HepG2 (cell line): ENCODE measurements around the gene NME2. TPM values are rescaled to one million over a fixed set of nuclear protein-coding genes. Genes with fewer than 3 reads are reported as not detected.

Experiments used
- AGO2 ChIP-seq: fragments of 200-400 bp; formaldehyde crosslinking; optimal IDR thresholded peaks from 2 replicates; pipeline ENCODE3; 2017; ENCODE audit warnings: mild to moderate bottlenecking, low read depth, low read length, moderate library complexity
- BCL6 ChIP-seq: IDR thresholded peaks from 2 replicates; pipeline ENCODE4 v1.6.1; 2016; ENCODE audit warnings: missing genetic modification reagents, missing compliant biosample characterization
- RELA ChIP-seq: sonication (generic); formaldehyde crosslinking; IDR thresholded peaks from 2 replicates; pipeline ENCODE4 v1.4.0; 2020; ENCODE audit warnings: missing genetic modification reagents
- SP5 ChIP-seq: IDR thresholded peaks from 2 replicates; pipeline ENCODE4 v1.6.1; 2016; ENCODE audit warnings: low read depth, borderline replicate concordance
- TBP ChIP-seq: sonication (generic); formaldehyde crosslinking; IDR thresholded peaks from 2 replicates; pipeline ENCODE4 v1.5.0; 2020; ENCODE audit warnings: missing genetic modification reagents
- TCF12 ChIP-seq, 2 experiments: fragments of 450-650 bp in 1 of 2; sonication (generic) in 1 of 2; formaldehyde crosslinking in 1 of 2; IDR thresholded peaks; 2 replicates each; pipeline versions ENCODE4 v1.6.1 to v1.8.0; 2017 to 2022; ENCODE audit warnings: antibody characterized with exemption in 1 of 2, mild to moderate bottlenecking in 1 of 2, missing genetic modification reagents in 1 of 2, moderate library complexity in 1 of 2
- polyA plus RNA-seq, 8 experiments: library from polyadenylated mRNA; depleted of rRNA in 3 of 8; stranded (reverse) in 7 of 8; unstranded in 1 of 8; fragments of >200 nt; fragmentation: Illumina TruSeq in 4 of 8; extraction: Trizol in 4 of 8; gene quantifications; 2 replicates each; pipeline versions ENCODE4 v1.2.1 to v1.2.3, GENCODE V29; 2011 to 2016; ENCODE audit warnings: low read depth in 4 of 8, missing spikeins in 1 of 8, mixed read lengths in 1 of 8; ENCODE audit not compliant: insufficient read depth in 1 of 8
- total RNA-seq, 5 experiments: library from RNA; depleted of rRNA; stranded (reverse); fragments of >200 nt; fragmentation: Illumina TruSeq; extraction: Trizol; gene quantifications; 2 replicates each; pipeline ENCODE4 v1.2.3, GENCODE V29; 2016; ENCODE audit warnings: low read depth in 1 of 5
- TF ChIP-seq, protein P1 (sequence below): sonication (generic); formaldehyde crosslinking; IDR thresholded peaks from 2 replicates; pipeline ENCODE4 v1.4.0; 2020; ENCODE audit warnings: missing genetic modification reagents
- TF ChIP-seq, protein P2 (sequence below): sonication (generic); formaldehyde crosslinking; IDR thresholded peaks from 2 replicates; pipeline ENCODE4 v1.5.0; 2020; ENCODE audit warnings: missing genetic modification reagents
- TF ChIP-seq, protein P3 (sequence below): sonication (generic); formaldehyde crosslinking; IDR thresholded peaks from 2 replicates; pipeline ENCODE4 v1.5.0; 2020; ENCODE audit warnings: mild to moderate bottlenecking, missing genetic modification reagents
- TF ChIP-seq, protein P4 (sequence below): IDR thresholded peaks from 2 replicates; pipeline ENCODE4 v1.4.0; 2020; ENCODE audit warnings: mild to moderate bottlenecking, missing genetic modification reagents
- TF ChIP-seq, protein P5 (sequence below): sonication (generic); formaldehyde crosslinking; IDR thresholded peaks from 2 replicates; pipeline ENCODE4 v1.5.0; 2020; ENCODE audit warnings: mild to moderate bottlenecking, missing genetic modification reagents, moderate library complexity
- TF ChIP-seq, protein P6 (sequence below): IDR thresholded peaks from 2 replicates; pipeline ENCODE4 v1.6.1; 2016; ENCODE audit warnings: missing genetic modification reagents, missing compliant biosample characterization

Gene NME2
- total and polyA plus RNA-seq, 2 of the 13 experiments (the other 11 are each of a cell fraction or from before 2014, with no cell fraction given), result 790 to 1,213 TPM

DNA sequence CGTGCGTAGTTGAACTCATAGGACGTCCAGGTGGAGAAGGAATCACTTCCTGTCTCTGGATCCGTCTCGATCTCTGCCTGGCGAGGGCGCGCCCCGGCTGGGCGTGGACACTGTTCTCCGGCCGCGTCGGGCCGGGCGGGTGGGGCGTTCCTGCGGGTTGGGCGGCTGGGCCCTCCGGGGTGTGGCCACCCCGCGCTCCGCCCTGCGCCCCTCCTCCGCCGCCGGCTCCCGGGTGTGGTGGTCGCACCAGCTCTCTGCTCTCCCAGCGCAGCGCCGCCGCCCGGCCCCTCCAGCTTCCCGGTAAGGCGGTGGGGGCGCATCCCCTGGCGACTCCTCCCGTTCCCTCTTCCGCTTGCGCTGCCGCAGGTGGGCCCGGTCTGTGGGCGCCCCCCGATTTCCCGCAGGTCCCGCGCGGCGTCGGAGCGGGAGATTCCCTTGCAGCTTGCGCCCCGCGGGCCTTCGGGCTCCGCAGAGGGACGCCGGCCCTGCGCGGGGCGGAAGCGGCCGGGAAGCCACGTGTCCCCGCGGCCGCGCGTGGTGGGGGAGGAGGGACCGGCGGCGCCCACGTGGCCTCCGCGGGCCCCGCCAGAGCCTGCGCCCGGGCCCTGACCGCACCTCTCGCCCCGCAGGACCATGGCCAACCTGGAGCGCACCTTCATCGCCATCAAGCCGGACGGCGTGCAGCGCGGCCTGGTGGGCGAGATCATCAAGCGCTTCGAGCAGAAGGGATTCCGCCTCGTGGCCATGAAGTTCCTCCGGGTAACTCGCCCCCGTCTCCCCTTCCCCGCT lies at the start of gene NME2 (continued):
- peak; percentile 95 for TF ChIP-seq AGO2
- TF ChIP-seq RELA (CRISPR knock-in tag), result peak; percentile 76; the same call in 1 of the 2 replicates
- peak; percentile 8; the same call in 1 of the 2 replicates for TF ChIP-seq BCL6
- TF ChIP-seq, protein P1, sequence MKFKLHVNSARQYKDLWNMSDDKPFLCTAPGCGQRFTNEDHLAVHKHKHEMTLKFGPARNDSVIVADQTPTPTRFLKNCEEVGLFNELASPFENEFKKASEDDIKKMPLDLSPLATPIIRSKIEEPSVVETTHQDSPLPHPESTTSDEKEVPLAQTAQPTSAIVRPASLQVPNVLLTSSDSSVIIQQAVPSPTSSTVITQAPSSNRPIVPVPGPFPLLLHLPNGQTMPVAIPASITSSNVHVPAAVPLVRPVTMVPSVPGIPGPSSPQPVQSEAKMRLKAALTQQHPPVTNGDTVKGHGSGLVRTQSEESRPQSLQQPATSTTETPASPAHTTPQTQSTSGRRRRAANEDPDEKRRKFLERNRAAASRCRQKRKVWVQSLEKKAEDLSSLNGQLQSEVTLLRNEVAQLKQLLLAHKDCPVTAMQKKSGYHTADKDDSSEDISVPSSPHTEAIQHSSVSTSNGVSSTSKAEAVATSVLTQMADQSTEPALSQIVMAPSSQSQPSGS (CRISPR knock-in tag), result peak; percentile 21; the same call in 1 of the 2 replicates
- TF ChIP-seq SP5, result peak; percentile 29; the same call in 1 of the 2 replicates
- TF ChIP-seq, protein P2, sequence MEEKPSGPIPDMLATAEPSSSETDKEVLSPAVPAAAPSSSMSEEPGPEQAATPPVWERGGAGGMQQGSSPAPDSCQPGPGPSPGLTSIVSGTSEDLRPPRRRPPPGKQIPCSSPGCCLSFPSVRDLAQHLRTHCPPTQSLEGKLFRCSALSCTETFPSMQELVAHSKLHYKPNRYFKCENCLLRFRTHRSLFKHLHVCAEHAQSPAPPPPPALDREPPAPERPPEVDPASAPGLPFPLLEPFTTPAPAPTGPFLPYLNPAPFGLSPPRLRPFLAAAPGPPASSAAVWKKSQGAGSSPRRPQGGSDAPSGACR (CRISPR knock-in tag), result peak; percentile 70; the same call in 1 of the 2 replicates
- no peak for TF ChIP-seq TBP (CRISPR knock-in tag)
- TF ChIP-seq TCF12 (IDR thresholded peaks at IDR 0.05), result no peak
- peak; percentile 66; the same call in 1 of the 2 replicates for TF ChIP-seq TCF12 (CRISPR knock-in tag; IDR thresholded peaks at IDR 0.05)
- TF ChIP-seq, protein P3, sequence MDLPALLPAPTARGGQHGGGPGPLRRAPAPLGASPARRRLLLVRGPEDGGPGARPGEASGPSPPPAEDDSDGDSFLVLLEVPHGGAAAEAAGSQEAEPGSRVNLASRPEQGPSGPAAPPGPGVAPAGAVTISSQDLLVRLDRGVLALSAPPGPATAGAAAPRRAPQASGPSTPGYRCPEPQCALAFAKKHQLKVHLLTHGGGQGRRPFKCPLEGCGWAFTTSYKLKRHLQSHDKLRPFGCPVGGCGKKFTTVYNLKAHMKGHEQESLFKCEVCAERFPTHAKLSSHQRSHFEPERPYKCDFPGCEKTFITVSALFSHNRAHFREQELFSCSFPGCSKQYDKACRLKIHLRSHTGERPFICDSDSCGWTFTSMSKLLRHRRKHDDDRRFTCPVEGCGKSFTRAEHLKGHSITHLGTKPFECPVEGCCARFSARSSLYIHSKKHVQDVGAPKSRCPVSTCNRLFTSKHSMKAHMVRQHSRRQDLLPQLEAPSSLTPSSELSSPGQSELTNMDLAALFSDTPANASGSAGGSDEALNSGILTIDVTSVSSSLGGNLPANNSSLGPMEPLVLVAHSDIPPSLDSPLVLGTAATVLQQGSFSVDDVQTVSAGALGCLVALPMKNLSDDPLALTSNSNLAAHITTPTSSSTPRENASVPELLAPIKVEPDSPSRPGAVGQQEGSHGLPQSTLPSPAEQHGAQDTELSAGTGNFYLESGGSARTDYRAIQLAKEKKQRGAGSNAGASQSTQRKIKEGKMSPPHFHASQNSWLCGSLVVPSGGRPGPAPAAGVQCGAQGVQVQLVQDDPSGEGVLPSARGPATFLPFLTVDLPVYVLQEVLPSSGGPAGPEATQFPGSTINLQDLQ (CRISPR knock-in tag), result peak; percentile 64; the same call in 1 of the 2 replicates
- TF ChIP-seq, protein P4, sequence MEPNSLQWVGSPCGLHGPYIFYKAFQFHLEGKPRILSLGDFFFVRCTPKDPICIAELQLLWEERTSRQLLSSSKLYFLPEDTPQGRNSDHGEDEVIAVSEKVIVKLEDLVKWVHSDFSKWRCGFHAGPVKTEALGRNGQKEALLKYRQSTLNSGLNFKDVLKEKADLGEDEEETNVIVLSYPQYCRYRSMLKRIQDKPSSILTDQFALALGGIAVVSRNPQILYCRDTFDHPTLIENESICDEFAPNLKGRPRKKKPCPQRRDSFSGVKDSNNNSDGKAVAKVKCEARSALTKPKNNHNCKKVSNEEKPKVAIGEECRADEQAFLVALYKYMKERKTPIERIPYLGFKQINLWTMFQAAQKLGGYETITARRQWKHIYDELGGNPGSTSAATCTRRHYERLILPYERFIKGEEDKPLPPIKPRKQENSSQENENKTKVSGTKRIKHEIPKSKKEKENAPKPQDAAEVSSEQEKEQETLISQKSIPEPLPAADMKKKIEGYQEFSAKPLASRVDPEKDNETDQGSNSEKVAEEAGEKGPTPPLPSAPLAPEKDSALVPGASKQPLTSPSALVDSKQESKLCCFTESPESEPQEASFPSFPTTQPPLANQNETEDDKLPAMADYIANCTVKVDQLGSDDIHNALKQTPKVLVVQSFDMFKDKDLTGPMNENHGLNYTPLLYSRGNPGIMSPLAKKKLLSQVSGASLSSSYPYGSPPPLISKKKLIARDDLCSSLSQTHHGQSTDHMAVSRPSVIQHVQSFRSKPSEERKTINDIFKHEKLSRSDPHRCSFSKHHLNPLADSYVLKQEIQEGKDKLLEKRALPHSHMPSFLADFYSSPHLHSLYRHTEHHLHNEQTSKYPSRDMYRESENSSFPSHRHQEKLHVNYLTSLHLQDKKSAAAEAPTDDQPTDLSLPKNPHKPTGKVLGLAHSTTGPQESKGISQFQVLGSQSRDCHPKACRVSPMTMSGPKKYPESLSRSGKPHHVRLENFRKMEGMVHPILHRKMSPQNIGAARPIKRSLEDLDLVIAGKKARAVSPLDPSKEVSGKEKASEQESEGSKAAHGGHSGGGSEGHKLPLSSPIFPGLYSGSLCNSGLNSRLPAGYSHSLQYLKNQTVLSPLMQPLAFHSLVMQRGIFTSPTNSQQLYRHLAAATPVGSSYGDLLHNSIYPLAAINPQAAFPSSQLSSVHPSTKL (CRISPR knock-in tag), result peak; percentile 17
- TF ChIP-seq, protein P5, sequence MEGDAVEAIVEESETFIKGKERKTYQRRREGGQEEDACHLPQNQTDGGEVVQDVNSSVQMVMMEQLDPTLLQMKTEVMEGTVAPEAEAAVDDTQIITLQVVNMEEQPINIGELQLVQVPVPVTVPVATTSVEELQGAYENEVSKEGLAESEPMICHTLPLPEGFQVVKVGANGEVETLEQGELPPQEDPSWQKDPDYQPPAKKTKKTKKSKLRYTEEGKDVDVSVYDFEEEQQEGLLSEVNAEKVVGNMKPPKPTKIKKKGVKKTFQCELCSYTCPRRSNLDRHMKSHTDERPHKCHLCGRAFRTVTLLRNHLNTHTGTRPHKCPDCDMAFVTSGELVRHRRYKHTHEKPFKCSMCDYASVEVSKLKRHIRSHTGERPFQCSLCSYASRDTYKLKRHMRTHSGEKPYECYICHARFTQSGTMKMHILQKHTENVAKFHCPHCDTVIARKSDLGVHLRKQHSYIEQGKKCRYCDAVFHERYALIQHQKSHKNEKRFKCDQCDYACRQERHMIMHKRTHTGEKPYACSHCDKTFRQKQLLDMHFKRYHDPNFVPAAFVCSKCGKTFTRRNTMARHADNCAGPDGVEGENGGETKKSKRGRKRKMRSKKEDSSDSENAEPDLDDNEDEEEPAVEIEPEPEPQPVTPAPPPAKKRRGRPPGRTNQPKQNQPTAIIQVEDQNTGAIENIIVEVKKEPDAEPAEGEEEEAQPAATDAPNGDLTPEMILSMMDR (CRISPR knock-in tag), result peak; percentile 50
- TF ChIP-seq, protein P6, sequence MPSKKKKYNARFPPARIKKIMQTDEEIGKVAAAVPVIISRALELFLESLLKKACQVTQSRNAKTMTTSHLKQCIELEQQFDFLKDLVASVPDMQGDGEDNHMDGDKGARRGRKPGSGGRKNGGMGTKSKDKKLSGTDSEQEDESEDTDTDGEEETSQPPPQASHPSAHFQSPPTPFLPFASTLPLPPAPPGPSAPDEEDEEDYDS (CRISPR knock-in tag), result peak; percentile 62; the same call in 1 of the 2 replicates
